T47D (cell line): ENCODE results near the gene E2F3.

Experiments
- DNase-seq, 2 experiments: peaks; one replicate each; pipeline versions ENCODE4 v3.0.0 to v3.0.0-alpha.2; 2011 to 2012; ENCODE audit warnings: low read depth in 1 of 2, low spot score in 1 of 2
- JUND ChIP-seq: IDR thresholded peaks from 2 replicates; pipeline ENCODE4 v1.6.1; 2012; ENCODE audit warnings: low read depth
- in situ Hi-C: cut with HindIII; loops from 2 replicates; pipeline ENCODE4 v1.10.0; 2016; ENCODE audit warnings: low sequenced_read_pairs, low pct_unique_long_range_greater_than_20kb

Gene E2F3

DNA sequence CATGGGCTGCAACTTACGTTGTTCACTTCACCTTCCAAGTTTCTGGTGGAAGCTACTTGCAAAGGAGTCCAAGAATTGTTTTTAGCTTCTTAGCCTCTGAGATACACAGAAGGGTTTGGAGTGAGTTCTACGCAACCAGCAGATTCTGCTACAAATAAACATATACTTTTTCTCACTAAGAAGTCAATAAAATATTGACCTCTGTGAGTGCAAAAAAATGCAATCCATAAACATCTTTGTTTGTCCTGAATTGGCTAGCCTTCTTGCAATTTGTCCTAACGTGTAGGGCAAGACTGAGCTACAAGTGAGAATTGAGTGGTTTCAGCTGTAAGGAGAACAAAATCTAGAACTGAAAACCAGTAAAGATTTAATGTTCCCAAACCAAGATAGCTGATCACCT, 26.2 kb upstream of the E2F3 start:
- no peak for DNase-seq
- in situ Hi-C loops = no loop called here
- TF ChIP-seq JUND = no peak

DNA sequence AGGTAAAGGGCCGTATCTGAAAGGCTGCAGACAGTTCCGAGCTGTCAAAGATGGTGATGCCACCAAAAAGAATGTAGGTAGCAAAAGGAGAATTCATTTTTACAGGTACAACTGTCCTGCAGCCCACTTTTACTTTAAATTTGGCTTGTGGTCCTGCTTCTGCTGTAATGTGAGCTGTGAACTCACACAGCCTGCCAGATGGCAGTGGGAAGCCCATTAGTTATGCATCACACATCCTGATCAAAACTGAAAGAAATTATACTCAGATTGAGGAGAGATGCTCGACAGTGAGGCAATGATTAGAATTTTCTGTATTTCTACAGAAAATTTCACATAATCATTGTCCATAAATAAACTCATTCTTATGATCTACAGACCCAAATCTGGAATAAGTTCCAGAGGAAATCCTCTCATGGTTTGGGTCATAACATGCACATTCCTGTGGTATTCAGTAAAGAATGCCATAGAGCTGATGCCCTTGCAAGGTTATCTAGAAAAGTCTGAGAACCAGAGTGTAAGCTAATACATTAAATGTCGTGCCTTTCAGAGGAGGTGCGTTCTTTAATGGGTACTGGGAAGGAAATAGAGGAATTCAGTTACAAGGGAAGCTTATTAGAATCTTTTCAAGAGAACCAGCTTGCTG, 23.9 kb upstream of the E2F3 start:
- no peak for TF ChIP-seq JUND
- in situ Hi-C loops = no loop called here
- no peak for DNase-seq

DNA sequence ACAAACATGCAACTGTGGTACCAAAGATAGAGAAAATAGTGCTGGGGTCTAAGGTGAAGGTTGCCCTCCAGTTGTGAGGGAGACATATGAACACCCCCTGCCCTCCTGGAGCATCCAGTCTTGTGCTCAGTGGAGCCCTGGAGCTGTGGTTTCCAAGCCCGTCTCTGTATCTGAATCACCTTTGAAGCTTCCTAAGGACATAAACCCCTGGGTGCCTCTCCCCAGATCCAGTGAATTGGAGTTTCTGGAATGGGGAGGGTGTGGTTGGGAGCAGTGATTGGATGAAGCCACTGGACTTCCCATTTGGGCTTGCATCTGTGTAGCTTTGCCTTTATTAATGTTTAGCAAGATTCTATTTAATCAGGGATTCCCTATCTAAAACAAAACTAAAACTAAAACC, 22.4 kb upstream of the E2F3 start:
- no peak for TF ChIP-seq JUND
- in situ Hi-C loops = no loop called here
- DNase-seq = no peak

DNA sequence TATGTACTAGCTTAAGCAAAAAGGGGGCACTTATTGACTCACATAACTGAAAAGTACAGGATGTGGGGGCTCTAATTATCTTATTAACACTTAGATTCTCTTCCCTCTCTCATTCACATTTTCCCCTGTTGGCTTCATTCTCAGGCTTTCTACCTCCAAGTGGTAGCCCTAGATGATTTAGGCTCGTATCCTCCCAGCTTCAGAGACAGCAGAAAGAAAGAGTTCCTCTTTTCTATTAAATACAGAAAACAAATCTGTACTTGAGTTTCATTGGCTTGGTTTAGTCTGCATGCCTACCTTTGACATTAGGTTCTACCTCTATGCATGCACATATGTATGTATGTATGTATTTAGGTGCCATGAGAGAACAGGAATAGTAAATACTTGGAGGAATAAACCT, 15.5 kb upstream of the E2F3 start:
- in situ Hi-C loops = no loop called here
- DNase-seq = no peak
- no peak for TF ChIP-seq JUND

DNA sequence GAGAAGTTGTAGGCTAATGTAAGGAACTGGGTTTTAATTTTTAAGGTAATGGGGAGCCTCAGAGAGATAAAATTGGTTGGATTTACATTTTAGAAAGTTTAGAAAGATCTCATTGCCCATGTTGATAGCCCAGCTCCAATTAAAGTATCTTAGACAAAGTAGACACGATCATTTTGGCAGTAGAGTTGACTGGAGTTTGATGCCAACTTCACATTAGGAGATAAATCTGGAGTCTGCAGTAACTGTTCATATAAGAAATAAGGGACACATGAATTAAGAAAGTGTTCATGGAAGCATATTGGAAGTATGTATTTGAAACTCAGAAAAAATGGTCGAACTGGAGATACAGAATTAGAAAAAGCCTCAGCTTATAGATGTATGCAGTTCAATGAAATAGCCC, 12.6 kb upstream of the E2F3 start:
- TF ChIP-seq JUND = no peak
- in situ Hi-C loops = no loop called here
- DNase-seq = no peak

DNA sequence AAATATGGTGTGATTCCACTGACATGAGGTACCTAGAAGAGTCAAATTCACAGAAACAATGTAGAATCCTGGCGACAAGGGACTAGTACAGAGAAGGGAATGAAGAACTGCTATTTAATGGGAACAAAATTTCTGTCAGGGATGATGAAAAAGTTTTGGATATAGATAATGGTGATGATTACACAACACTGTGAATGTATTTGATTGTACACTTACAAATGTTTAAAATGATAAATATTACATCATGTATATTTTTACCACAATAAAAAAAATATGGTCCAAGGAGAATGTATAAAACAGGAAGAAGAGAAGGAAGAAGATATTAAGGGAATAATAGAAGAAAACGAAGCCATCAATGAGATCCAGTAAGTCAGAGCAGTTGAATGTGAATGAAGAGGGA, 8.4 kb upstream of the E2F3 start:
- in situ Hi-C loops = no loop called here
- DNase-seq = no peak
- TF ChIP-seq JUND = no peak

DNA sequence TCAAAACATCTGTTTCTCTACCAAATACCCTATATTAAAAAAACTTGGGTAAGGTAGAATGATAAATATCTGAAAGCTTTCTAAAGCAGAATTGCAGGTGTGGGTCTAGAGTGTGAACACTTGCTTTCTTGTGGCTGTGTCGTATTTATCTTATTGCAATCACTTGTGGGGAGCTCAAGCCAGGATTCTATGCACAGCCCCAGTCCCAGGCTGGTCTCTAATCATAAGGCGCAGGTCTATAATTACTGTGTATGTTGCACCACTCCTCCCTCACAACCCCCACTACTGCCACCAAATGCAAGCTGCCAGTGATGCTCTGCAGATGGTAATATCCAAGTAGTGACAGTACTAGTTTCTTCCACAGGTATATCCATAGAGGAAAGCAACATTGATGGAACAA, 2.2 kb upstream of the E2F3 start:
- no peak for TF ChIP-seq JUND
- no peak for DNase-seq
- in situ Hi-C loops = no loop called here

DNA sequence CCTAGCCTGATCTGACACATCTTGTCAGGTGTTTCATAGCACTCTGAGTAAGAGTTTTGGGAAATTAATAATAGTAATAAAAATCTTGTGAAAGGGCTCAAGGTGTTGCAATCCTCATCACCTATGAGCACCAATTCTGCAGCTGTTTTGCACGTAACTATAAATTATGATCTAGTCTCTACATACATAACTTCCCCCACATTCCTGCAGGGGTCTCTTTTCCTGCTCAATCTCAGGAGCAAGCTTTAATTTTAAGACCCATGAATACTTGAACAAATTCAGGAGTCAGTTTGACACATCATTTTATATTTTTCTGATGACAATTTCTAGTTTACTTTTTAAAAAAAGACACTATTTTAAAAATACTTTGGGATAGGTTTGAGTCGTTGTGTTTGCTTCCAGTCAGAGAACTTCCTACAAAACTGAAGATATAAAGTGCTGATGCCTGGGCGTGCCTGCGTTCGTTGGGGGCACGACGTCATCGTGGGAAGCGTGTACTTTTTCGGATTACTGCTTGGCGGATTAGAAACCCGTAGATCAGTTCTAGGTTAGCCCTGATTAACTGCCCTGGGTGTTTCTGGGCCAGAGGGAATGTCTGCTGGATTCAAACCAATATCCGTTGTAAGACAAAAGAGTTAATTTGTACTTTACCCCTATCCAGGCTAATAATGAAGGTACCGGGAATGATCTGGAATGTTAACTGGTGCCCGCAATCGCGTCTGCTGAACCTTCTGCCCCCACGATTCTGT, 1.0 kb upstream of the E2F3 start:
- in situ Hi-C loops = no loop called here
- TF ChIP-seq JUND = no peak
- DNase-seq = peak; percentile 10 to 41

DNA sequence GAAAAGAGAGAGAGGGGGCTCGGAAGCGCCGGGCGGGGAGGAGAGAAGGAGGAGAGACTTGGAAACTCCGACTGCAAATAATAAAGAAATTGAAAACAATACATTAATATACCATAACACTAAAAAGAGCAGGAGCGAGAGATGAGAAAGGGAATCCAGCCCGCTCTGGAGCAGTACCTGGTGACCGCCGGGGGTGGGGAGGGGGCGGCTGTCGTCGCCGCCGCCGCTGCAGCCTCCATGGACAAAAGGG, 338 bp downstream of the E2F3 start:
- no peak for DNase-seq
- TF ChIP-seq JUND = no peak
- in situ Hi-C loops = no loop called here

DNA sequence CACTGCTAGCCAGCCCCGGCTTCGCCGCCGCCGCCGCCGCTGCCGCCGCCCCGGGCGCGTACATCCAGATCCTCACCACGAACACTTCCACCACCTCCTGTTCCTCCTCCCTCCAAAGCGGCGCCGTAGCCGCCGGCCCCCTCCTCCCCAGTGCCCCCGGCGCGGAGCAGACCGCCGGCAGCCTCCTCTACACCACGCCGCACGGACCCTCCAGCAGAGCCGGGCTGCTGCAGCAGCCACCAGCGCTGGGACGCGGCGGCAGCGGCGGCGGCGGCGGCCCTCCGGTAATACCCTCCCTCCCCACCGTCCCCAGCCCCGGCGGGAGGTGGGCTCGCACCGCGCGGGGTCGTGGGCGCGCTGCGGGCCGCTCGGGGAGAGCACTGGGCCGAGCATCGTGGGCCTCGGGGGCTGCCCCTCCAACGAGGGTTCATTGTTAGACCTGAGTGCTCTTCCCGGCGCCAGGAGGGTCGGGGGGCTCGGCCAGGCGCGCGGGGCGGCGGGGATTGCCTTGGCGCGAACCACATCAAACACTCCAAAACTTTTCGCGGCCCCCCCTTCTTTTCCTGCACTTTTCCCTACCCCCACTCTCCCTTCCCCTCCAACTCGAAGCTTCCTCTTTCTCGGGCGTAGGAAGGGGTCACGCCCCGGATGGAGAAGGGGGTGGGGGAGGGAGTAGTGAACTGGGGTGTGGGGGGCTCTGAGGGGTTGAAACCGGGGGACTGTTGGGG, 827 bp downstream of the E2F3 start:
- in situ Hi-C loops = no loop called here
- peak; percentile 23 to 64 for DNase-seq
- TF ChIP-seq JUND = no peak

DNA sequence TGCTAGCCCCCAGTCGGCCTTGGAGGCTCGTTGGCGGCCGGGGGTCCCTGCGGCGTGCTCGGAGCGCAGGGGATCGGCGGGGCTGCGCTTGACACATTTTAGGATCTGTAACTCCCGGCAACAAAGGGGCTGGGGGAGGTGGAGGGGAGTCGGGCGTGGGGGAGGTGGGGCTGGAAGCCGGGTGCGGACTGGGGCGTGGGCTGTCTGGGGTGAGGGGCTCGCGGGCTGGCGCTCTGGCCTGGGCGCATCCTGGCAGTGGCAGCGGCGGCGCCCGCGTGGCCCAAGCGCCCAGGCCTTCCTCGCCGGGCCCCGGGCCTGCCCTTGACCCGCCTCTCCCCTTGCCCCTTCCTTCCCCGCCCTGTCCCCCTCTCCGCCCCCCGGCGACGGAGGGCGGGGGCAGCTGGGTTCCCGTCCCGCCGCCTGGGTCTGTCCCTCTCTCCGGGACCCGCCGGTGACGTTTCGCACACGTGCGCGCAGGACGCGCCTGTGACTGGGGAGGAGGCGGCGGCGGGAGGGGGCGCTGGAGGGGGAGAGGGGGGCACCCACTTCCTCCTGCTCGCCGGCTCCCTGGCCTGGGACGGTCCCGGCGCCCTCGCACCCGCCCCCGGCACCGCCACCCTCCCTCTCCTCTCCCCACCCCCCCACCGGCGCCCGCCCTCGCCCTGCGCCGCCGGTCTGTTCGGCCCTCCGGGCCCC, 1.5 kb downstream of the E2F3 start:
- in situ Hi-C loops = no loop called here
- TF ChIP-seq JUND = no peak
- DNase-seq = peak; percentile 70 to 95

DNA sequence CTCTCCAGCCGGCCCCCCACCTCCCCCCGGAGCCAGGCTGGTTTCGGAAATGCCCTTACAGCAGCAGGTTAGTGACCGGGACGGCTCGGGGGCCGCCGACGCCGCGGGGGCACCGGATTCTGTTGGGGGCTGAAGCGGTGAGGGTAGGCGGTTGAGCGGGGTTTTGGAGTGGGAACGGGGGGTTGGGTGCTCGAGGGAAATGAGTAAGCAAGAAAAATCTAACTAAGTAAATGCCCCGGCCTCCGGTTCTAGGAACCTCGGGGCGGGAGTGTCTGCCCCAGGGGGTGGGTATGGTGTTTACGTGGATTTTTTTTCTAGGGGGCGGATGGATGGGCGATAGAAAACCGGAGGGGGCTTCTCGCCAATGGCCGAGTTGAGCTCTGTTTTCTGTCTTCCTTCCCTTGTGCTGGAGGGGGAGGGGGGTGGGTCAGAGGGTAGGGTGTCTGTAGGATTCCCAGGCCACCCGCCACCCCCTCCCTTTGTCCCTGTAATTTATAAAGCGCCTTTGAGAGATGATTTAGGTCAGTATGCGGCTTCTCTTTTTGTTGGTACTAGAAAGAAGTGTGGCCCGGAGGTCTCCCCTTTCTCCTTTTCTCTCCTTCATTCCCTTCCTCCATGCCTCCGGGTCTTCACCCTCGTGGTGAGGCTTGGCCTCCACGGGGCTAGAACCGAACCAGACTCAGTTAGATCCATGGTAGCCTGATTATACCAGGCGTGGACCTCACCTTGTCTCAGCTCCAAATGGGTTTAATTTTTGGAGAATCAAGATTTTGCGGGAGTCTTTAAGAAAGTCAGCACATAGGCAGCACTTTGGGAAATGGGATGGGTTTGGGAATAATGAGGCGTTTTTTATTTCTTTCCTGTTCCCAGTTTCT, 2.3 kb downstream of the E2F3 start:
- peak; percentile 23 to 31 for DNase-seq
- TF ChIP-seq JUND = no peak
- in situ Hi-C loops = no loop called here
